IPS-NIHi11 (cell line): ENCODE results near the gene IFRD2.
"Not testable (repeated sequence)": the region's sequence is repeated elsewhere in the genome, so short reads cannot be mapped to it uniquely, and the experiment has no call there.

Experiments
- DNase-seq: peaks from one replicate; pipeline ENCODE4 v3.0.0; 2012; ENCODE audit warnings: mixed read lengths, low spot score

Gene IFRD2

GRCh38 chr3:50323614-50324199 is 31.5 kb upstream of the IFRD2 start:
- DNase-seq = no peak

- DNase-seq = no peak
Observed at GRCh38 chr3:50323092-50323600, 30.9 kb upstream of the IFRD2 start.

GRCh38 chr3:50322386-50323091 is 30.3 kb upstream of the IFRD2 start, which contains the start of gene HYAL2:
Gene HYAL2 (minus strand): TSS chr3:50322745. CDS start chr3:50320489, 2,256 bp downstream.
- no peak for DNase-seq

- DNase-seq = no peak
Observed at GRCh38 chr3:50322115-50322385, 29.8 kb upstream of the IFRD2 start.

- peak; percentile 87 for DNase-seq
Observed at GRCh38 chr3:50321336-50322114, 29.3 kb upstream of the IFRD2 start.

- peak; percentile 92 for DNase-seq
Observed at GRCh38 chr3:50320853-50321335, 28.7 kb upstream of the IFRD2 start.

- DNase-seq = no peak
Observed at GRCh38 chr3:50319894-50320625, 27.8 kb upstream of the IFRD2 start.

- DNase-seq = no peak
Observed at GRCh38 chr3:50319181-50319893, 27.1 kb upstream of the IFRD2 start.

GRCh38 chr3:50318615-50319014 is 26.4 kb upstream of the IFRD2 start:
- DNase-seq = no peak

- no peak for DNase-seq
Observed at GRCh38 chr3:50318163-50318562, 25.9 kb upstream of the IFRD2 start.

GRCh38 chr3:50317300-50317699 is 25.1 kb upstream of the IFRD2 start:
- DNase-seq = peak; percentile 17

- peak; percentile 54 for DNase-seq
Observed at GRCh38 chr3:50316657-50317242, 24.5 kb upstream of the IFRD2 start.

GRCh38 chr3:50314816-50315215 is 22.6 kb upstream of the IFRD2 start:
- no peak for DNase-seq

- DNase-seq = no peak
Observed at GRCh38 chr3:50314342-50314741, 22.1 kb upstream of the IFRD2 start.

- DNase-seq = not testable (repeated sequence)
Observed at GRCh38 chr3:50312041-50312440, 19.8 kb upstream of the IFRD2 start.

- no peak for DNase-seq
Observed at GRCh38 chr3:50304601-50305000, 12.4 kb upstream of the IFRD2 start.

GRCh38 chr3:50303013-50303815 is 11.0 kb upstream of the IFRD2 start, which contains the start of gene HYAL1:
Gene HYAL1 (minus strand): TSS chr3:50303574. CDS start chr3:50302956, 618 bp downstream.
- DNase-seq = peak; percentile 87

- DNase-seq = no peak
Observed at GRCh38 chr3:50302095-50303012, 10.1 kb upstream of the IFRD2 start.

- DNase-seq = no peak
Observed at GRCh38 chr3:50300681-50301254, 8.5 kb upstream of the IFRD2 start.
